GM12864 (cell line): ENCODE data around the gene NRIP2.
"Not testable (repeated sequence)": the region's sequence is repeated elsewhere in the genome, so short reads cannot be mapped to it uniquely, and the experiment has no call there.

Experiments
- DNase-seq: peaks from one replicate; pipeline ENCODE4 v3.0.0-alpha.2; 2011; ENCODE audit warnings: low read depth
- H3K4me3 ChIP-seq: 2 replicates; pipeline ENCODE4 v1.5.1; 2011; ENCODE audit warnings: mild to moderate bottlenecking, low read depth, low read length, control low read depth
- CTCF ChIP-seq: IDR thresholded peaks from 2 replicates; pipeline ENCODE4 v1.5.1; 2011; ENCODE audit warnings: low read depth, mild to moderate bottlenecking, moderate library complexity, low read length, control low read depth, inconsistent platforms; ENCODE audit errors: missing control alignments

Gene NRIP2

DNA sequence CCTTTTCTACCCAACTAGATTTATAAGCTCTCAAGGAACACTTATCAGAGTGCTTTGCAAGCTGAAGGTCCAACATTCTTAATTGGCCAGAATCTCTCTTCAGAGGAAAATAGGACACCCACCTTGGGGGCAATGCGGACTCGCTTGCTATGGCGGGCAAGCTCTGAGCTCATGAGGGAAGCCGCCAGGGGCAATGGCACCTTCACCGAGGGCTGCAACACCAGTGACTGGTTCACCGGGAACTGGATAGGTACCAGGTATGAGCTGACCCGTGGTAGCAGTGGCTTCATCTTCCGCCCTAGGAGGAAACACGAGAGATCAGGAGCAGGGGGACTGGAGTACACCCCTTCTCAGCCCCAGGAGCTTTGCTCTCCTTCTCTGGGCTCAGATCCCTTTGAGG, 29.4 kb upstream of the NRIP2 start:
- no peak overlapping the region for H3K4me3 ChIP-seq
- DNase-seq, result no peak
- TF ChIP-seq CTCF, result no peak

DNA sequence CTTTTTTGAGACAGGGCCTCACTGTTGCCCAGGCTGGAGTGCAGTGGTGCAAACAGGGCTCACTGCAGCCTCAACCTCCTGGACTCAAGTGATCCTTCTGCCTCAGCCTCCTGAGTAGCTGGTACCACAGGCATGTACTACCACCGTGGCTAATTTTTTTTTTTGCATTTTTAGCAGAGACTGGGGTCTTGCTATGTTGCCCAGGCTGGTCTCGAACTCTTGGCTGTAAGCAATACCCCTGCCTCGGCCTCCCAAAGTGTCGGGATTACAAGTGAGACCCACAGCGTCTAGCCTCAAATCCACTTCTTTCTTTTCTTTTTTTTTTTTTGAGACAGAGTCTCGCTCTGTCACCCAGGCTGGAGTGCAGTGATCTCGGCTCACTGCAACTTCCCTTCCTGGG, 28.6 kb upstream of the NRIP2 start:
- DNase-seq, H3K4me3 ChIP-seq: not testable (repeated sequence)

DNA sequence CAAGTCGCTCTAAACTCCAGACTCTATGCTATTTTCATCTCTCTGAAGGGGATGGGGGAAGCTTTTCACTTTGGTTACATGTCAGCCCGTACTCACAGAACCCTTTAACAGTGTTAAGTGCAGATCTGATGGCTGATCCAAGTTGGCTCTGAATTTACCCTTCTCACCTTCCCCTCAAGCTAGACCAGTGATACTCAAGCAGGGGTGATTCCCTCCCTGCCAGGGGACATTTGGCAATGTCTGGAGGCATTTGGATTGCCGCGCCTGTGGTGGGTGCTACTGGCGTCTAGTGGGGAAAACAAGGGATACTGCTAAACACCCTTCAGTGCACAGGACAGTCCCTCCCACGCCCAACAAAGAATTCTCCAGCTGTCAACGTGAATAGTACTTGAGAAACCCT, 28.0 kb upstream of the NRIP2 start:
- DNase-seq, result no peak
- no peak for TF ChIP-seq CTCF
- H3K4me3 ChIP-seq, result no peak overlapping the region

- no peak overlapping the region for H3K4me3 ChIP-seq
- no peak for DNase-seq
- no peak for TF ChIP-seq CTCF
Observed at GRCh38 chr12:2860170-2860569, 25.3 kb upstream of the NRIP2 start.

- no peak for TF ChIP-seq CTCF
- no peak overlapping the region for H3K4me3 ChIP-seq
- no peak for DNase-seq
Observed at GRCh38 chr12:2858944-2859421, 24.1 kb upstream of the NRIP2 start.

DNA sequence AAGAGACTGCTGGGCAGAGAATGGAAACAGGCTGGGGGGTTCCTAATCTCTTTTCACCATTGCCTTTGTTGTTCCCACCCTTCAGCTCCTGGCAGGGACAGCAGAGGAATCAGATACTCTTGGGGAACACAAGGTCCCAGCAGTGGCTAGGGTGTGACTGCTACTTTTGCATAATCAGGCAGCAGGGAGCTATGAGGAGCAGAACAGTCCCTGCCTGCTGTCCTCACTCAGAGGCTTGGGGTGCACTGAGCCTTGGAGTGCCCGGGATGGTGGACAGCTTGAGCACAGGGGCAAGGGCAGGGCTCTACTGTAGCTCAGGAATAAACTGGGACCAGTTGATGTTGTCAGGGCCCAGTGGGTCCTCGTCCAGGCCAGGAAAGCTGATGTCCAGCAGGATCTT, 23.5 kb upstream of the NRIP2 start:
- DNase-seq, result no peak
- TF ChIP-seq CTCF, result no peak
- H3K4me3 ChIP-seq, result no peak overlapping the region

DNA sequence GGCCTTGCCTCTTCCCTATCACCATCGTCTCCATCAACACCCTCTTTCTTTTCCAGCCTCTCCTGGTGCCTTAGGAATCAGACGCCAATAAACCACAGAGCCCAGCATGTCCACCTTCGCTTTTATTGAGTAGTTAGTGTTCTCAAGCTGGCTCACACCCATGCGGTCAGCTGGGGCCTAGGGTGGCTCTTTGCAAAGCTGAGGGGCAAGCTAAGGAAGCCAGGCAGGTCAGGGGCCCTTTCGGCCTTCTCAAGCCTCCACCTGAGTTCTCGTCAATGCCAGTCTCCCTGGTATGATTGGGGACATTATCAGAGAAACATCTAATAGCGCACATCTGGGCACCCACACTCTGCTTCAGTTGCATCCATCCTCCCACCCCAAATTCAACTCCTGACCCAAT, 22.7 kb upstream of the NRIP2 start:
- no peak for TF ChIP-seq CTCF
- DNase-seq, result no peak
- no peak overlapping the region for H3K4me3 ChIP-seq

GRCh38 chr12:2857021-2857431, 22.2 kb upstream of the NRIP2 start, which contains the start of gene TEX52:
Gene TEX52 (minus strand): TSS chr12:2857039. CDS start chr12:2857026, 13 bp downstream.
- no peak for DNase-seq
- no peak within 1 kb of the TSS for H3K4me3 ChIP-seq
- TF ChIP-seq CTCF, result no peak
